Measurements from ENCODE around the gene SVOP.

DNA sequence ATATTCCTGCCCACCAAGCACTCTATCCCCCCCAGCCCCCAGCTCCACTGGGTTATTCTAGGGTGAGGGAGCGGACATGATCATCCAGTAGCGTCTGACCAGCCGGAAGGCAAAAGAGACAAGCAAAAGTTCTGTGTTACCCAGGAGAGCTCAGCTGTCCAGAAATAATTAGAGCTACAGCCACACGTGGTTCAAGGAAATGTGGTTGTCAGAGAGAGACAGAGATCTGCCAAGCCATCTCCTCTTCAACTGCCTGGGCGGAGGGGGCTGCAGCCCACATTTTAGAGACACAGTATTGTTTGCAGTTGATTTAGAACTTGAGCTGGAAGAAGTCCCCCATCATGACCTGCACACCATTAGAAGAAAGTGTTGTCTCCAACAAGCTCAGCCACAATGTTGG is 110.5 kb downstream of the SVOP start:
- TF ChIP-seq, protein P1, sequence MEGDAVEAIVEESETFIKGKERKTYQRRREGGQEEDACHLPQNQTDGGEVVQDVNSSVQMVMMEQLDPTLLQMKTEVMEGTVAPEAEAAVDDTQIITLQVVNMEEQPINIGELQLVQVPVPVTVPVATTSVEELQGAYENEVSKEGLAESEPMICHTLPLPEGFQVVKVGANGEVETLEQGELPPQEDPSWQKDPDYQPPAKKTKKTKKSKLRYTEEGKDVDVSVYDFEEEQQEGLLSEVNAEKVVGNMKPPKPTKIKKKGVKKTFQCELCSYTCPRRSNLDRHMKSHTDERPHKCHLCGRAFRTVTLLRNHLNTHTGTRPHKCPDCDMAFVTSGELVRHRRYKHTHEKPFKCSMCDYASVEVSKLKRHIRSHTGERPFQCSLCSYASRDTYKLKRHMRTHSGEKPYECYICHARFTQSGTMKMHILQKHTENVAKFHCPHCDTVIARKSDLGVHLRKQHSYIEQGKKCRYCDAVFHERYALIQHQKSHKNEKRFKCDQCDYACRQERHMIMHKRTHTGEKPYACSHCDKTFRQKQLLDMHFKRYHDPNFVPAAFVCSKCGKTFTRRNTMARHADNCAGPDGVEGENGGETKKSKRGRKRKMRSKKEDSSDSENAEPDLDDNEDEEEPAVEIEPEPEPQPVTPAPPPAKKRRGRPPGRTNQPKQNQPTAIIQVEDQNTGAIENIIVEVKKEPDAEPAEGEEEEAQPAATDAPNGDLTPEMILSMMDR (IDR thresholded peaks at IDR 0.05) = no peak
- TF ChIP-seq POLR2A (IDR thresholded peaks at IDR 0.05; ENCODE audit: low read depth) (no peak), POLR2AphosphoS5 (IDR thresholded peaks at IDR 0.05) (no peak), EP300 (IDR thresholded peaks at IDR 0.05) (no peak)
